HG03175 (cell line): ENCODE results near the gene MYO7A.

Experiments used
- ATAC-seq: cut with Tn5 transposase; IDR thresholded peaks from one replicate; pipeline ENCODE4 v1.9.1; 2021; ENCODE audit warnings: mild to moderate bottlenecking, moderate library complexity; ENCODE audit not compliant: unreplicated experiment

The MYO7A gene

DNA sequence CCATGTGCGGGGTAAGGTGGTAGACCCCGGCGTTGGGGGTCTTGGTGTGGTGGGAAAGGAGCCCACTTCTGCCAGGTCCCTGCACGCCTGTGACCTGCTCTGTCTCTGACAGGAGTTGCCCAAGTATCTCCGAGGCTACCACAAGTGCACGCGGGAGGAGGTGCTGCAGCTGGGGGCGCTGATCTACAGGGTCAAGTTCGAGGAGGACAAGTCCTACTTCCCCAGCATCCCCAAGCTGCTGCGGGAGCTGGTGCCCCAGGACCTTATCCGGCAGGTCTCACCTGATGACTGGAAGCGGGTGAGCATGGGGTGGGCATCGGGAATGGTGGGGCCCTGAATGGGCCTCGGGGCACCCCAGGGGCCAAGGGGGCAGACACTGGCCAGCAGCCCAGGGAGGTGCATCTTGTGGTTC, 83.0 kb downstream of the MYO7A start:
- ATAC-seq: no peak

DNA sequence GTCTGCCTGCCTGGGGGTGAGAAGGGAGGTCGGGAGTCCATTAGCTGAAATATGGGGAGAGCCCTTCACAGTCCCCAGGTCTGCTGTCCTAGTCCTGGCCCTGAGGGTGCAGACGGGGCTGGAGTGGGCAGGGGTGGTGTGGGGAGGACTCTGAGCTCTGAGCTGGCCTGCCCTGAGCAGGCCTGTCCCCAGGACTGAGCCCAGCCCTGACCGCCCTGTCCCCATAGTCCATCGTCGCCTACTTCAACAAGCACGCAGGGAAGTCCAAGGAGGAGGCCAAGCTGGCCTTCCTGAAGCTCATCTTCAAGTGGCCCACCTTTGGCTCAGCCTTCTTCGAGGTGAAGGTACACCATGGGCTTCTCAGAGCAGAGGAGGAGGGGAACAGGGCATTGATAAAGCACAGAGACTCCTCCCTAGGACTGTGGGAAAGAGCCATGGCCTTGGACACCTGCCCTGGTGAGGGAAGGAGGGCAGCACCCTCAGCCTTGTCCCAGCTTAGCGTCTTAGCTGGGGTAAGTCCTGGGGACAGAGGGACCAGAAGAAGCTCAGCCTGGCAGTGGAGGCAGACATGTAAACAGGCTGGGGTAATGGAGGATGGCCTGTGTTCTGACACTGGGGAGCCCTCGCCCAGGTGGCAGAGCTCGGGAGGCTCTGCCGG, 83.7 kb downstream of the MYO7A start:
- no peak for ATAC-seq

DNA sequence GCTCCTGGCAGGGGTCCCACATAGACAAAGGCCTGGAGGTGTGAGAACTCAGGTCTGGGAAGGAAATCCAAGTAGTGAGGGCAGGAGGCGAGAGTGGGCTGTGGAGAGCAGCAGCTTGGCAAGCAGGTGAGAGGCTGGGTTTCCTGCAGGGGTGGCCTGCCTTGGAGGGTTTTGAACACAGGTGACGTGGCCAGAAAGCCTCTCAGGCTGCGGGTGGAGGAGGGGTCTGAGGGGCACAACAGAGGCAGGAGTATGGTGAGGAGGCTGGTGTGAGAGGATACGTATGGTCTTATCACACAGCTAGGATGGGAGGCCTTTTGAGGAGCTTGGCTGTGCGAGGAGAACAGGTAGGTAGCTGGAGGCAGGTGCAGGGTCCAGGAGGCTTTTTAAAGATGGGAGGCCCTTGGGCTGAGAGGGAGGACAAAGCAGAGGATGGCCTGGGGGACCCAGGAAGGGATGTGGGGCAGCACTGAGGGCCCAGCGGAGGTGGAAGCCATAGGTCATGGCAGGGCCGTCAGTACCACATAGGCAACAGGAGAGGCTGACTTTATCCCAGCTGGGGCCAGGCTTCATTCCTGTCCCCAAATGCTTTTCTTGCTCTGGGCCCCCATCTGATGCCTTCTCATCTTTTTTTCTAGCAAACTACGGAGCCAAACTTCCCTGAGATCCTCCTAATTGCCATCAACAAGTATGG, 84.4 kb downstream of the MYO7A start:
- ATAC-seq: no peak

DNA sequence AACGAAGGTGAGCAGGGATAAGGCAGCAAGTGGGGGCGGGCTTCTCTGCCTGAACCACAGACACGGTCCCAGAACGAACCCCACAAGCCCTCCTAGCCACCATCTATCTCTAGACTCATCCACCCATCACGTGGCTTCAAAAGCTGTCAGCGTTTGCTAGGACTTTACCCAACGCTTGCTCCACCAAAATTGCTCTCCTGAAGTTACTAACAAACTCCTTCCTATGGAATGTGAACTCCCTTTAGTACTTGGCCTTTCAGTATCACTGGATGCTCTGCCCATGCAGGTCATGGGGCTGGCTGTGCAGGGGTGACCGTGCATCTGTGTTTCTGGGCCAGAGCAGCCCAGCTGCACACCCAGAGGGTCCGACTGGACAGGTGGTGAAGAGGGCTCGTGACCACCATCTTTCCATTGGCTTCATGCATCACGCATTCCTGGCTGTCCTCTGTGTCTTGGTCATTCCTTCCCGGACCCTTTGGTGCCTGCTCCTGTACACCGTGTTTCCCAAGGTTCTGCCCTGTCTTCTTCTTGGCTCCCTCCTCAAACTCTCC, 85.1 kb downstream of the MYO7A start:
- ATAC-seq: no peak

DNA sequence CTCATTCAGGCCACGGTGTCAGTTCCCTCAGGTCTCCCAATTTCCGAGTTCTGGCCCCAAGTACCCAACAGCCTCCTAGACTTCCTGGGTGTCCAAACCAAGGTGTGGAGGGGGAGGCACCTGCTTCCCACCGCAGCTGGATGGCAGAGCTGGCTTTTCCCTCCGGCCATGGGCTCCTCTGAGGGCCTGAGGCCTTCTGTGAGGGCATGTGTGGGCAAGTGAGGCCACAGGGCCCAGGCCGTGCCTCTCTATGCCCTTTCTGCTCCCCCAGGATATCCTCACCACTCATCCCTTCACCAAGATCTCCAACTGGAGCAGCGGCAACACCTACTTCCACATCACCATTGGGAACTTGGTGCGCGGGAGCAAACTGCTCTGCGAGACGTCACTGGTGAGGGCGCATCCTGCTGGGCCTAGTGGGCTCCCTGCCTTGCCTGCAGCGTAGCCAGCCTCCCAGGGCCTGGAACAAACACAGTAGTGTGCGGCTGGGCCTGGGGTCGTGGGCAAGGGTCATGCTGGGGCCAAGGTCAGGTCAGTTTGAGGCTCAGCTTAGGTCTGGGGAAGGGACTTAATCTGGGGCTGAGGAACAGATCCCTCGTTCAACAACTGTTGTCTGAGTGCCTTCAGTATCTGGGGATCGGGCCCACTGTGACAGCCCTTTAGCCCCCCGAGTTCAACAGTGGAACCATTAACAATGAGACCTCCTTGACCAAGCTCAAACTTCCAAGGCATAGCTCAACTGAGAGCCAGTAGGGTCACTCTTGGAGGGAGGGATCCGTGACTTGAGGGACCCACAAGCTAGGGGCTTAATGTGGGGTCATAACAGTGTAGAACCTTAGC, 85.8 kb downstream of the MYO7A start:
- ATAC-seq: no peak

DNA sequence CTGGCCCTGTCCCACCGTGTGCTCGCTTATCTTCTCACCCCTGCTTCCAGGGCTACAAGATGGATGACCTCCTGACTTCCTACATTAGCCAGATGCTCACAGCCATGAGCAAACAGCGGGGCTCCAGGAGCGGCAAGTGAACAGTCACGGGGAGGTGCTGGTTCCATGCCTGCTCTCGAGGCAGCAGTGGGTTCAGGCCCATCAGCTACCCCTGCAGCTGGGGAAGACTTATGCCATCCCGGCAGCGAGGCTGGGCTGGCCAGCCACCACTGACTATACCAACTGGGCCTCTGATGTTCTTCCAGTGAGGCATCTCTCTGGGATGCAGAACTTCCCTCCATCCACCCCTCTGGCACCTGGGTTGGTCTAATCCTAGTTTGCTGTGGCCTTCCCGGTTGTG, 86.5 kb downstream of the MYO7A start:
- ATAC-seq: no peak

DNA sequence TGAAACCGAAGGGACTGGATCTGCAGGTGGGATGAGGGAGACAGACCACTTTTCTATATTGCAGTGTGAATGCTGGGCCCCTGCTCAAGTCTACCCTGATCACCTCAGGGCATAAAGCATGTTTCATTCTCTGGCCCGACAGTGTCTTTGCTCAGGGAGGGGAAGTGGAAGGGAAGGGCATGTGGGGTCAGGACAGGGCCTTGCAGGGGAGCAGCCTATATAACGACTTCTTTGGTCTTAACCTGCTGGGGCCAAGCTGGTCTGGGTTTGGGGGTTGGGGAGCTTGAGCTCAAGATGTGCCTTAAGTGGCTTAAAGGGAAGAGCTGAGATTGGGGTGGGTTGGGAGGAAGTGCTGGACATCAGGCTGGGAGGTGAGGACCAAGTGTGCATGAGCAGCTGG, 87.1 kb downstream of the MYO7A start:
- no peak for ATAC-seq

DNA sequence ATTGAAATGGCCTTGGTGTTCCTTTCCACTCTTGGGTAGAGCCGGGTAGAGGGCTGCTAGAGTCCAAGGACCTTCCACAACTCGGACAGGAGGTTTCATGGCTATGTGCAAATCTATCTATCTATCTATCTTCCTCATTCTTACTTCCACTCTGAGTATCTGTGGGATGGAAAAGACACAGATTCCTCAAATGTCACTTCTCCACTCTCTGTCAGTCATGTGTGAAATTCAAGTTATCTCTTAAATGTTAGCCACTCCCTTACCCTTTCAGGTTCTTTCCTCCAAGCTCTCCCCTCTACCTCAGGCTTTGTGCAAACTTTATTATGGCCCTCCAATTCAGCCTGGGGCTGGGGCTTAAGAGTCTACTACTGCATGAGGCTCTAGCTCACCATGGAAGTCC, 89.1 kb downstream of the MYO7A start:
- ATAC-seq: no peak

DNA sequence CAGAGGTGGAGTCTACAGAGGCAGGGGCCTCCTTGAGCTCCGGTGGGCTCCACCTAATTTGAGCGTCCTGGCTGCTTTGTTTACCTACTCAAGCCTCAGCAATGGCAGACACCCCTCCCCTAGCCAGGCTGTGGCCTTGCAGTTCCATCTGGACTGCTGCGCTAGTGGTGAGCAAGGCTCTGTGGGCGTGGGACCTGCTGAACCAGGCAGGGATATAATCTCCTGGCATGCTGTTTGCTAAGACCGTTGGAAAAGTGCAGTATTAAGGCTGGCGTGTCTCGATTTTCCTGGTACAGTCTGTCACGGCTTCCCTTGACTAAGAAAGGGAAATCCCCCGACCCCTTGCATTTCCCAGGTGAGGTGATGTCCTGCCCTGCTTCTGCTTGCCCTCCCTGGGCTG, 95.8 kb downstream of the MYO7A start:
- ATAC-seq: no peak

DNA sequence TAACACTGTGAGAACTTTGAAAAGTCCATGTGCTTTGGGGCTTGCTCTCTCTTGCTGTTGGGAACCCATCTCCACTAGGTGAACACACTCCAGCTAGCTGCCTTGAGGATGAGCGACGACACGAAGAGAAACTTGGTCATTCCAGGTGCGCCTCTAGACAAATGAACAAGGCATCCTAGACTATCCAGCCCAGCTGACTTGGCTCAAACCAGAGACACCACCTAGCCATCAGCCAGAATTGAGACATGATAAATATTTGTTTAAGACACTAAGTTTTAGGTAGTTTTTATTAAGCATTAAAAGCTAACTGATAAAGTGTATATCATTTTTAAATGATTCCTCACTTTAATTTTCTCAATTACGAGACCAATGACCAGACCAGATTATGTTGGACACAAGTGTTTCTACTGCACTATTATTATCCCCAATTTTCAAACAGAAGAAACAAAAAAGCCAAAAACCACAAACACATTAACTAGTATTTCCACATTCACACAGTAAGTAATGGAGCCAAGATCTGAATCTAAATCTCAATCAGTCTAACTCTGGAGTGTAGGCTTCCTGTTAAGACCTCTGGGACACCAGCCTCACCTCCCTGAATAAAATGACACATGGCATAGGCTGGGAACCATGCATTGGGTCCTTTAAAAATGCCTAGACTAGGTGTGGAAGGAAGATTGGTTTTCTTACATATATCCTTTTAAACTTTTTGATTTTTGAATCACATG, 103.0 kb downstream of the MYO7A start:
- ATAC-seq: no peak

DNA sequence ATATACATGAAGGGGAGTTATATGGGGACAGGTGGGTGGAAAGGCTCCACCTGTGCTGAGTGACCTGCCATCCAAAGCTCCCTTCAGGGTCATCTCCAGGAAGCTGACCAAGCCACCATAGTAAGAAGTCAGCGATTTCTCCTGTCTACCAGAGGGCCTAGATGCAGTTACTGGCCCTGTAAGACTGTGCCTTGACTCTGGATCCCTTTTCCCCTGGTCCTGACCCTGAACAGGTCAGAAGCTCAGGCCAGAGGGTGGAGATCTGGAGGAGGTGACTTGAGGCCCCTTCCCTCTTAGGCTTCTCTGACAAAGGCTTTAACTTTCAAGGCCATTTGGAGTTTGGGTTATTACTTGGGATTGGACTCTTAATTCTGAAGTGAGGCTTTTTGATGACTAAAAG, 103.8 kb downstream of the MYO7A start:
- ATAC-seq: no peak

DNA sequence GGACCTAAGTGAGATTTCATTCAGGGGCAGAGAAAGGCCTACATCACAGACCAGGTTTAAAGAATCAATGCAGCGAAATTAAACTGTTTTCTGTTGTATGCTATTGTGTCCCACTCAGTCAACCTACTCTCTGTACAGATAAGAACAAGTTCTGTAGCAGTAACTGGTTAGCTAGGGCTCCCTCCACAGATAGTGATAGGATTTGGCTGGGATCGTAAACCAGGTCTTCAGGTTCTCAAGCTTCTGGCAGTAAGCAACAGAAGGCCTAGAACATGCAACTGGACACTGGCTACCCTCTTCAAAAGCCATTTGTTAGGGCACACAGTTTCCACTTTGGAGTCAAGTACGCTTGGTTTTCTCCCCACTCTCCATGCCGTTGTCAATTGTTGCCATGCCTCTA, 104.2 kb downstream of the MYO7A start:
- ATAC-seq: no peak

DNA sequence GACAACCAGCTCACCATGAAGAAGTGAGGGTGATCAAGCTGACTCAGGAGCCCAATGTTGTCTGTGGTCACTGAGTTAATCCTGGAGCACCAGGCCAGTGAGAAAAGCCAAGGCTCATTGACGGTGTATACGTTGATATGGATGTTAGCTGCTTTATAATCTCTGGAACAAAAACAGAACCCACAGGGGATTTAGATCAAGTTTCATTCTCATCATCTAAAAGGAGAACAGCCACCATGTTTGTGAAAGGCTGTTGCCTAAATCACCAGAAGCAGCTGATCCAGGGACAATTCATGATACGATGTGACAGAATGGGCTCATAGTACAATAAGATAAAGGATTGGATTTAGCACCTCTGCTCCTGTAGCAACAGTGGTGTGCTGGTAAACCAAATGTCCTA, 105.0 kb downstream of the MYO7A start:
- no peak for ATAC-seq

DNA sequence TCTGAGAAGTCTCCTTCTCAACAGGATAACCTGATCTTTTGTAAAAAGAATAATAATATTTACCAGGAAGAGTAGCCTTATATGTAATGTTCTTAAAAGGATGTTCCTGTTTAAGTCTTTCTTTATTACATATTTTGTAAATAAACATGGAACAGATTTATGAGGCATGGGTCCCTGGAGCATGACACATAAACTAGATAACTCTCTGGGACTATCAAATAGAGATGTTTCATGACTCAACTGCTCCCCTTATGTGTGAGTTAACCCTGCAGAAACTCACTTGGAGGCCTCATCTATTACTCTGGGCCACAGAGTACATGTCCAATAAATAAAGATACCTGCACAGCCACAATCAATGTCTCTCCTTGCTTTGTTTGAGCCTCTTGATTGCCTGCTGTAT, 108.9 kb downstream of the MYO7A start:
- ATAC-seq: no peak

DNA sequence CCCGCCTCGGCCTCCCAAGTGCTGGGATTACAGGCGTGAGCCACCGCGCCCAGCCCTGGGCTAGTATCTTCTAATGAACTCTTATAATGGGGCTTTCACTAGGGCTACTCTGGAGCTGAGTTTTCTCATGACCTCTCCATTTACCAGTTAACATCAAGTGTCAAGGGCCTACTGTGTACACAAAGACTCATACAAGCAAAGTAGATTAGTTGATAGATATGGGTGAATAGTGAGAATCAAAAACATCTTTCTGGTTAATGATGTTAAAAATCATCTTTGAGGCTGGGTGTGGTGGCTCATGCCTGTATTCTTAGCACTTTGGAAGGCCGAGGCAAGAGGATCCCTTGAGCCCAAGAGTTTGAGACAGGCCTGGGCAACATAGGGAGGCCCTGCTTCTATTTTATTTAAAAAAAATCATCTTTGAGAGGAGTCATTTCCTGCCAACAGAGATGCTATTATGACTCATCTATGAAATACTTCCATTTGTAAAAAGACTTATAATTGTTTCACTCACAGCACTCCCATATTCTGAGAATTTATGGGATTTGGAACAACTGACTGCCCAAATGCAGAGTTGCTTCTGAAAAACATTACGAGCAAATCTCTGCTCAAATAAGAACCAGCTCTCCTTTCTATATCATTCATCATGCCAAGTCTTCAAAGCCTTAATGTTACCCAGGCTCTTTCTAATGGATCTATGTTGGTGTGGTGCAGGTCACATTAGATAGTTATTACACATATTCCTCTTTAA, 116.4 kb downstream of the MYO7A start:
- ATAC-seq: no peak

DNA sequence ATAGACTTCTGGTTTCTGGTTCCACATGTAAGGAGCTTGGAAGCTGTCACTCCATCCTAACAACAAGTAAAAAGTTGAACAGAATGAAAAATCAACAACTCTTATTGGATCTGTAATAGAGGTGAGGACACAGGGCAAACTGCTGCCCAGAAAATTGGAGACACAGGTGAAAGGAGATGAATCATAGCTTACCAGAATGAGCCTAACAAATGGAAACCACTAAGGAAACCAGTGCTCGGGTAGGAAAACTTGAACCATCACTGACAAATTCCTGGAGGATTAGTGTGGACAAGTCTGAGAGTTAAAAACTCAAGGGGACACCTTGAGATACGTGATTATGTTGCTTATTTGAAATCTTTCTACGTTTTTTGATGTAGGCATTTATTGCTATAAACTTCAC, 121.4 kb downstream of the MYO7A start:
- no peak for ATAC-seq

DNA sequence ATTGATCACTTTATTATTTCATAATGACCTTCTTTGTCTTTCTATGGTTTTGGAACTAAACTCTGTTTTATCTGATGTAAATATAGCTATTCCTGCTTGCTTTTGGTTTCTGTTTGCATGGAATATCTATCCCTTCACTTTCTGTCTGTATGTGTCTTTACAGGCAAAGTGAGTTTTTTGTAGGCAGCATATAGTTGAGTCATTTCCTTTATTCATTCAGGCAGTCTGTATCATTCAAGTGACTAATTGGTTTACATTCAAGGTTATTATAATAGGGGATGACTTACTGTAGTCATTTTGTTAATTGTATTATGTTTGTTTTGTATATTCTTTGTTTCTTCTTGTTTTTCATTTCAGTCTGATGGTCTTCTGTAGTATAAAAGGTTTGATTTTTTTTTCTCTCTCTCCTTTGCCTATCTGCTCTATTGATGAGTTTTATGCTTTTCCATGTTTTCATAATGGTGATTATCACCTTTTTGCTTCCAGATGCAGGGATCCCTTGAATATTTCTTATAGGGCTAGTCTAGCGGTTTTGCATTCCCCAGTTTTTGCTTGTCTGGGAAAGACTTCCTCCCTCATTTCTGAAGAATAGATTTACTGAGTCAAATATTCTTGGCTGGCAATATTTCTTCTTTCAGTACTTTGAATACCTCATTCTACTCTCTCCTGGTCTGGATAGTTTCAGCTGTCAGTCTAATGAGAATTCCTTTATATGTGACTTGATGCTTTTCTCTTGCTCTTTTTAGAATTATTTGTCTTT, 123.0 kb downstream of the MYO7A start:
- no peak for ATAC-seq

DNA sequence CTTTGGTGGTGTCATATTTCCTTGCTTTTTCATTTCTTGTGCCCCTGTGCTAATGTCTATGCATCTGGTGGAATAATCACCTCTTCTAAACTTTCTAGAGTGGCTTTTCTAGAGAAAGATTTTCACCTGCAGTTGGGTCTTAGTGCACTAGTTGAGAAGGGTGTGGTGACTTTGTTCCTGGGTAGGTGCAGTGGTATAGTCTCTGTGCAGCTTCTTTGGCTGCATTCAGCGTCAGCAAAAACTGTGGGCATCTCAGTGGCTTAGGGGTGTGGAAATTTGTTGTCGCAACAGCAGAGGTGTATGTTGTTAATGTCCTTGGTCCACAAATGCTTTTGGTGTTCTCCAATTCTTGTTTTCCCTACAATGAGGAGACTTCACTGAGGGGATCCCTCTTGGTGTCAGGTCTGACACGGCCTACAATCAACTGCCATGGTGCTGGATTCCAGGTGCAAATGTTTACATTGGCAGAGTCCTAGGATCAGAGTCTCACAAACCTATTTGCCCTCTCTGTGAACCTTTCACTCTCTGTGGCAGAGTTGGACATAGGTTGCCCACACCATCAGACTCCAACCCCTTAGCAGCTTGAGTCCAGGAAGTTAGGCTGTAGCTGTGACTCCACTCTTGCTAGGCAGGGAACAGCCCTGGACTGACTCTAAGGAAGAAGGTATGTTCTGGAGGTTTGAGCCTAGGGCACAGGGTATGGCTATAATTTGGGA, 124.7 kb downstream of the MYO7A start:
- no peak for ATAC-seq

DNA sequence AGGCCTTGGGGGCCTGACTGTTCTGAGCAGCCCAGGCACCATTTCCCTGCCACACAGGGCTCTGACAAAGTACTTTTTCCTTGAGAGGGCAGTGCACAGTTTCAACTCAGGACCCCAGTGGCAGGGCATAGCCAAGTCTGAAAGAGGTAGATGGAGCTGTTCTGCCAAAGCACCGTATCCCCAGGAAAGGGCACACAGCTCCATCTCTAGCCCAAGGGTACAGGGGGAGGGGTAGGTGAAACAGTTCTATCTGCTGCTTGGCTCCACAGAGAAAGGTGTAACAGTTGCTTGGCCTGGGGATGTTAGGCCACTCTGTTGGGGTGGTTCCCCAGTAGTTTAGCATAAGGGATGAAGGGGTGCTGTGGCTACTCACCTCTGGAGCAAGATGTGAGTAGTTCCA, 125.6 kb downstream of the MYO7A start:
- no peak for ATAC-seq
